HCT116 (cell line): ENCODE results near the gene POLR3H. TPM values are rescaled to one million over a fixed set of nuclear protein-coding genes. Genes with fewer than 3 reads are reported as not detected.

Experiments
- ATAC-seq: fragments of 200-7000 bp; cut with Tn5 transposase; 2 replicates; pipeline ENCODE4 v1.9.1; 2020; ENCODE audit warnings: mild to moderate bottlenecking, moderate library complexity
- BruUV-seq: library from RNA; stranded (reverse); fragments of 400-500 nt; replicated peaks from 2 replicates; lab custom pipeline; 2021; lab: Mats Ljungman, UMichigan
- CTCF ChIA-PET: fragments of 300-600 bp; sonication (Branson Sonifier 250); formaldehyde crosslinking; loops from one replicate; lab custom pipeline; 2021; ENCODE audit warnings: antibody characterized with exemption; lab: Charles Lee
- POLR2A ChIA-PET: fragments of 300-600, 350-600 bp; sonication (Branson Sonifier 250); formaldehyde crosslinking; loops from one replicate; lab custom pipeline; 2021; ENCODE audit warnings: antibody characterized with exemption; lab: Charles Lee
- RAD21 ChIA-PET, 2 experiments: fragments of 300-600 bp; sonication (Branson Sonifier 250); formaldehyde crosslinking; loops; one replicate each; lab custom pipeline; 2023; ENCODE audit warnings: low total read pairs in 2 of 2; ENCODE audit not compliant: uncharacterized antibody in 2 of 2, unreplicated experiment in 2 of 2, low non-redundant PET in 1 of 2; lab: Charles Lee
- DNase-seq: peaks from one replicate; pipeline ENCODE4 v3.0.0-alpha.2; 2010; ENCODE audit warnings: low read depth, low spot score
- H2AFZ ChIP-seq: fragments of 200-600 bp; shearing (Covaris generic), sonication (generic); 2 replicates; pipeline ENCODE4 v1.6.1; 2017; ENCODE audit warnings: low read depth, mixed run types, mixed read lengths, antibody characterized with exemption, low read length; ENCODE audit not compliant: poor library complexity, severe bottlenecking
- H3K27ac ChIP-seq: 2 replicates; pipeline ENCODE4 v1.5.1; 2012; ENCODE audit warnings: low read depth, low read length
- H3K27me3 ChIP-seq: fragments of 200-600 bp; sonication (generic); 2 replicates; pipeline ENCODE4 v1.6.1; 2016; ENCODE audit warnings: mixed run types, low read length, mixed read lengths; ENCODE audit not compliant: insufficient read depth
- H3K36me3 ChIP-seq, 2 experiments: fragments of 200-500 bp in 1 of 2; fragments of 200-600 bp in 1 of 2; sonication (Bioruptor generic) in 1 of 2; sonication (generic) in 1 of 2; 2 replicates each; pipeline versions ENCODE4 v1.5.1 to v1.6.1; 2014 to 2016; ENCODE audit warnings: low read length in 2 of 2, inconsistent platforms in 1 of 2, mixed read lengths in 1 of 2, mixed run types in 1 of 2; ENCODE audit not compliant: insufficient read depth in 2 of 2, control insufficient read depth in 1 of 2
- H3K4me1 ChIP-seq, 2 experiments: fragments of 200-600 bp in 1 of 2; sonication (generic) in 1 of 2; 2 replicates each; pipeline versions ENCODE4 v1.5.1 to v1.6.1; 2012 to 2017; ENCODE audit warnings: low read length in 2 of 2, inconsistent platforms in 1 of 2, mild to moderate bottlenecking in 1 of 2, mixed read lengths in 1 of 2, mixed run types in 1 of 2, moderate library complexity in 1 of 2; ENCODE audit not compliant: insufficient read depth in 2 of 2, control insufficient read depth in 1 of 2
- H3K4me2 ChIP-seq: fragments of 200-600 bp; sonication (generic); 2 replicates; pipeline ENCODE4 v1.6.1; 2017; ENCODE audit warnings: mixed run types, low read length, mixed read lengths
- H3K4me3 ChIP-seq, 2 experiments: fragments of 200-600 bp in 1 of 2; sonication (generic) in 1 of 2; replicated peaks in 1 of 2; 2 replicates each; pipeline ENCODE4 v1.5.1; 2011 to 2016; ENCODE audit warnings: low read length in 2 of 2, control low read depth in 1 of 2, low read depth in 1 of 2, mild to moderate bottlenecking in 1 of 2, mixed read lengths in 1 of 2, mixed run types in 1 of 2
- H3K79me2 ChIP-seq: fragments of 200-600 bp; sonication (generic); 2 replicates; pipeline ENCODE4 v1.6.1; 2017; ENCODE audit warnings: mild to moderate bottlenecking, mixed run types, low read length, moderate library complexity, mixed read lengths; ENCODE audit not compliant: insufficient read depth
- H3K9ac ChIP-seq: fragments of 200-600 bp; sonication (generic); 2 replicates; pipeline ENCODE4 v1.6.1; 2016; ENCODE audit warnings: low read length, mixed read lengths
- H3K9me2 ChIP-seq: fragments of 200-600 bp; sonication (generic), shearing (Covaris generic); 2 replicates; pipeline ENCODE4 v1.6.1; 2017; ENCODE audit warnings: mixed run types, mild to moderate bottlenecking, moderate library complexity; ENCODE audit not compliant: insufficient read depth
- H3K9me3 ChIP-seq, 2 experiments: fragments of 200-500 bp in 1 of 2; fragments of 200-600 bp in 1 of 2; sonication (Bioruptor generic) in 1 of 2; sonication (generic) in 1 of 2; 2 replicates each; pipeline ENCODE4 v1.6.1; 2014 to 2017; ENCODE audit warnings: low read length in 2 of 2, mixed read lengths in 2 of 2, inconsistent platforms in 1 of 2, low read depth in 1 of 2, mild to moderate bottlenecking in 1 of 2, mixed run types in 1 of 2, moderate library complexity in 1 of 2; ENCODE audit not compliant: control insufficient read depth in 1 of 2, insufficient read depth in 1 of 2
- H4K20me1 ChIP-seq: fragments of 200-600 bp; sonication (generic), shearing (Covaris generic); 2 replicates; pipeline ENCODE4 v1.6.1; 2017; ENCODE audit warnings: mixed run types, mild to moderate bottlenecking, moderate library complexity; ENCODE audit not compliant: insufficient read depth
- ELF1 ChIP-seq: IDR thresholded peaks from 2 replicates; pipeline ENCODE4 v1.6.1; 2012; ENCODE audit warnings: low read depth, borderline replicate concordance
- EZH2 ChIP-seq: fragments of 200-600 bp; sonication (generic); IDR thresholded peaks from 2 replicates; pipeline ENCODE4 v1.6.1; 2017; ENCODE audit warnings: antibody characterized with exemption, mixed run types
- EZH2phosphoT487 ChIP-seq: fragments of 200-600 bp; IDR thresholded peaks from 2 replicates; pipeline ENCODE4 v1.6.1; 2018; ENCODE audit warnings: antibody characterized with exemption, borderline replicate concordance
- RAD21 ChIP-seq: IDR thresholded peaks from 2 replicates; pipeline ENCODE4 v1.6.1; 2012; ENCODE audit warnings: low read depth, mild to moderate bottlenecking
- SIN3A ChIP-seq: IDR thresholded peaks from 2 replicates; pipeline ENCODE4 v1.6.1; 2012; ENCODE audit warnings: low read depth
- SRF ChIP-seq: IDR thresholded peaks from 2 replicates; pipeline ENCODE4 v1.6.1; 2012; ENCODE audit warnings: low read depth
- intact Hi-C: fragments of 100-400 bp; cut with micrococcal nuclease; formaldehyde crosslinking; loops from 2 replicates; pipeline ENCODE4 v1.10.0; 2022
- total RNA-seq: library from RNA; stranded (reverse); gene quantifications from one replicate; pipeline ENCODE4 v1.2.1, GENCODE V29; 2021; ENCODE audit not compliant: unreplicated experiment
- TF ChIP-seq, protein P1 (sequence below), 3 experiments: fragments of 200-600 bp in 1 of 3; sonication (generic) in 1 of 3; IDR thresholded peaks in 2 of 3; conservative IDR thresholded peaks in 1 of 3; 2 replicates each; pipeline ENCODE4 v1.5.1; 2012 to 2017; ENCODE audit warnings: low read depth in 2 of 3, low read length in 2 of 3, antibody characterized with exemption in 1 of 3, borderline replicate concordance in 1 of 3, control low read depth in 1 of 3, mild to moderate bottlenecking in 1 of 3, mixed read lengths in 1 of 3, mixed run types in 1 of 3, moderate library complexity in 1 of 3; ENCODE audit not compliant: insufficient read depth in 1 of 3
- TF ChIP-seq, protein P2 (sequence below): IDR thresholded peaks from 2 replicates; pipeline ENCODE4 v1.6.1; 2012

POLR3H gene
- total RNA-seq, 1 experiment from 2014 or later, result 62.1 TPM

DNA sequence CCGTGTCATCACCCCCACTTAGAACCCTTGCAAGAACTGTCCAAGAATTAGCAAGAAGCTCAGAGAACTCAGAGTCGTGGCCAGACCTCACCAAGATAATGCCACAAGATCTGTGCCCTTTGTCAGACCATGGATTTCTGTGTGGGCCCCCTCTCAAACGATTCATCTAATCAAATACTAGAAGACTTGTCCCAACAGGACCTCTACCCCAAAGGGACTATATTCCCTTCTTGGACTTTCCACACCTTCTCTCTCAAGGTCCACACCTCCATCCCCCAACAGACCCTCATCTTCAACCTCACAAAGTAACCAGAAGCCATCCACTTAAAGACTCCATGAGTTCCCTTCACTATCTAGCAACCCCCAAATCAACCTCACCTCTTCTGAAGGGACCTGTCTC is 2.8 kb downstream of the POLR3H start (continued):
- TF ChIP-seq EZH2 (no peak), ELF1 (no peak), EZH2phosphoT487 (no peak), SIN3A (no peak), SRF (no peak)
- TF ChIP-seq, protein P1, sequence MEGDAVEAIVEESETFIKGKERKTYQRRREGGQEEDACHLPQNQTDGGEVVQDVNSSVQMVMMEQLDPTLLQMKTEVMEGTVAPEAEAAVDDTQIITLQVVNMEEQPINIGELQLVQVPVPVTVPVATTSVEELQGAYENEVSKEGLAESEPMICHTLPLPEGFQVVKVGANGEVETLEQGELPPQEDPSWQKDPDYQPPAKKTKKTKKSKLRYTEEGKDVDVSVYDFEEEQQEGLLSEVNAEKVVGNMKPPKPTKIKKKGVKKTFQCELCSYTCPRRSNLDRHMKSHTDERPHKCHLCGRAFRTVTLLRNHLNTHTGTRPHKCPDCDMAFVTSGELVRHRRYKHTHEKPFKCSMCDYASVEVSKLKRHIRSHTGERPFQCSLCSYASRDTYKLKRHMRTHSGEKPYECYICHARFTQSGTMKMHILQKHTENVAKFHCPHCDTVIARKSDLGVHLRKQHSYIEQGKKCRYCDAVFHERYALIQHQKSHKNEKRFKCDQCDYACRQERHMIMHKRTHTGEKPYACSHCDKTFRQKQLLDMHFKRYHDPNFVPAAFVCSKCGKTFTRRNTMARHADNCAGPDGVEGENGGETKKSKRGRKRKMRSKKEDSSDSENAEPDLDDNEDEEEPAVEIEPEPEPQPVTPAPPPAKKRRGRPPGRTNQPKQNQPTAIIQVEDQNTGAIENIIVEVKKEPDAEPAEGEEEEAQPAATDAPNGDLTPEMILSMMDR (IDR thresholded peaks at IDR 0.05 in 2 of 3, conservative IDR thresholded peaks at IDR 0.05 in 1 of 3; ENCODE audit: borderline replicate concordance in 1 of 3, insufficient read depth in 1 of 3, low read depth in 2 of 3, low read length in 2 of 3), result no peak

DNA sequence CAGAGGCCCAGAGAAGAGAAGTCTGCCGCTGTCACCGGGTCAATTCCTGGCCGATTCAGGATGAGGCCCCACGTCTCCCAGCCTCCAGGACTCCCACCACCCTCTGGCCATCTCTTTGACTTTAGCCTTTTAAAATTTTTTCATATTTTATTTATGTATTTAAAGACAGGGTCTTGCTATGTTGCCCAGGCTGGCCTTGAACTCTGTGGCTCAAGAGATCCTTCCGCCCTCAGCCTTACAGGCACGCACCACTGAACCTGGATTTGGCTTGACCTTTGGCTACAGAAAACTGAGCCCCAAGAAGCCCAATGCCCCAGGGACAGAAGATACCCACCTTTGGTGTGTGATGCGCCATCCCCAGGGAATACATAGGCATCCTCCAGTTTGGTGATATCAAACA is 3.9 kb downstream of the POLR3H start:
- POLR2A ChIA-PET, result no interaction called here
- H3K79me2 ChIP-seq, result peaks cover 79% of the 10 kb centered on the region
- intact Hi-C loops, result no loop called here

More for the DNA sequence above, 3.9 kb downstream of the POLR3H start:
- Histone ChIP-seq H3K4me2 (no peak overlapping the region), H3K9me2 (no peaks in the 10 kb centered on the region), H3K4me3 (no peak overlapping the region), H3K27me3 (no peaks in the 10 kb centered on the region), H3K4me1 (peaks cover 15 to 21% of the 10 kb centered on the region in 2 experiments), H3K9ac (no peak overlapping the region), H3K36me3 (peaks cover 20 to 34% of the 10 kb centered on the region in 2 experiments), H2AFZ (no peak overlapping the region), H3K9me3 (no peaks in the 10 kb centered on the region), H3K27ac (no peak overlapping the region), H4K20me1 (peaks cover 6% of the 10 kb centered on the region; the same call in 1 of the 2 replicates)
- no peak for ATAC-seq
- no TSS peak for BruUV-seq
- no peak for DNase-seq
- ChIA-PET CTCF (no interaction called here), RAD21 (no interaction called here)
- TF ChIP-seq, protein P2, sequence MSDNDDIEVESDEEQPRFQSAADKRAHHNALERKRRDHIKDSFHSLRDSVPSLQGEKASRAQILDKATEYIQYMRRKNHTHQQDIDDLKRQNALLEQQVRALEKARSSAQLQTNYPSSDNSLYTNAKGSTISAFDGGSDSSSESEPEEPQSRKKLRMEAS, result no peak
- no peak for TF ChIP-seq RAD21
